K562 (cell line): ENCODE measurements around the gene UBE2G2. TPM values are rescaled to one million over a fixed set of nuclear protein-coding genes. Genes with fewer than 3 reads are reported as not detected.
A peak's percentile ranks its signal among the peaks of the same experiment; 100 is the strongest.

Experiments used
- ATAC-seq: fragments of 200-7000 bp; cut with Tn5 transposase; 3 replicates; pipeline ENCODE4 v1.9.1; 2020; ENCODE audit warnings: moderate library complexity
- BruUV-seq: library from RNA; stranded (reverse); fragments of 400-500 nt; replicated peaks from 2 replicates; lab custom pipeline; 2021; lab: Mats Ljungman, UMichigan
- CTCF ChIA-PET: fragments of 300-600 bp; formaldehyde crosslinking; extraction: SDS; loops from one replicate; lab custom pipeline; 2021; ENCODE audit warnings: low intra/inter-chr PET ratio; lab: Yijun Ruan, JAX
- POLR2A ChIA-PET: fragments of 300-600, 350-650 bp; sonication (Branson Sonifier 250); formaldehyde crosslinking; extraction: SDS; loops from one replicate; lab custom pipeline; 2021; ENCODE audit warnings: antibody characterized with exemption, inconsistent platforms; lab: Yijun Ruan, JAX
- DNase-seq, 4 experiments: peaks; one replicate each; pipeline versions ENCODE4 v3.0.0 to v3.0.0-alpha.2; 2011 to 2018; ENCODE audit warnings: low spot score in 3 of 4, mixed read lengths in 3 of 4; ENCODE audit errors: extremely low read depth in 1 of 4
- FAIRE-seq: peaks from 2 replicates; lab custom pipeline; 2011; peaks lifted over from hg19 to GRCh38; lab: Jason Lieb, UNC
- H2AFZ ChIP-seq: 2 replicates; pipeline ENCODE4 v1.6.0; 2011; ENCODE audit warnings: low read depth, low read length, control low read depth, inconsistent platforms
- H3K27ac ChIP-seq: fragments of 200-600 bp; 3 replicates; pipeline ENCODE4 v1.8.0; 2011; ENCODE audit warnings: low read depth, mild to moderate bottlenecking, control low read depth, inconsistent platforms, low read length, moderate library complexity, mixed read lengths; ENCODE audit errors: extremely low read depth
- H3K27me3 ChIP-seq, 2 experiments: fragments of 300-600 bp in 1 of 2; 2 replicates in 1 of 2; 3 replicates in 1 of 2; pipeline versions ENCODE4 v1.6.0 to v1.8.0; 2011; ENCODE audit warnings: inconsistent platforms in 2 of 2, low read length in 2 of 2, mild to moderate bottlenecking in 1 of 2, mixed read lengths in 1 of 2, moderate library complexity in 1 of 2; ENCODE audit not compliant: control insufficient read depth in 2 of 2, insufficient read depth in 2 of 2
- H3K36me3 ChIP-seq: fragments of 300-600 bp; 3 replicates; pipeline ENCODE4 v1.8.0; 2011; ENCODE audit warnings: mild to moderate bottlenecking, low read length, inconsistent platforms; ENCODE audit not compliant: control insufficient read depth, insufficient read depth
- H3K4me1 ChIP-seq, 2 experiments: fragments of 200-600 bp in 1 of 2; replicated peaks in 1 of 2; 2 replicates in 1 of 2; 3 replicates in 1 of 2; pipeline versions ENCODE4 v1.5.1 to v1.8.0; 2011; ENCODE audit warnings: inconsistent platforms in 2 of 2, low read length in 2 of 2, mild to moderate bottlenecking in 1 of 2, mixed read lengths in 1 of 2, moderate library complexity in 1 of 2; ENCODE audit not compliant: control insufficient read depth in 2 of 2, insufficient read depth in 2 of 2
- H3K4me2 ChIP-seq: 2 replicates; pipeline ENCODE4 v1.6.1; 2011; ENCODE audit warnings: low read length, control low read depth, inconsistent platforms, mixed read lengths; ENCODE audit not compliant: insufficient read depth
- H3K4me3 ChIP-seq: fragments of 200-600 bp; sonication (generic), shearing (Covaris generic); 2 replicates; pipeline ENCODE4 v1.5.1; 2016; ENCODE audit warnings: control low read depth, inconsistent platforms
- H3K79me2 ChIP-seq: fragments of 200-600 bp; 3 replicates; pipeline ENCODE4 v1.8.0; 2011; ENCODE audit warnings: low read length, inconsistent platforms; ENCODE audit not compliant: control insufficient read depth, insufficient read depth
- H3K9ac ChIP-seq, 2 experiments: 2 replicates each; pipeline versions ENCODE4 v1.6.0 to v1.6.1; 2011; ENCODE audit warnings: low read depth in 2 of 2, low read length in 2 of 2, control low read depth in 1 of 2, inconsistent platforms in 1 of 2, mild to moderate bottlenecking in 1 of 2, mixed read lengths in 1 of 2; ENCODE audit not compliant: insufficient read depth in 1 of 2
- H3K9me1 ChIP-seq: one replicate; pipeline ENCODE4 v1.6.0; 2011; ENCODE audit warnings: inconsistent platforms, mild to moderate bottlenecking, low read length, moderate library complexity; ENCODE audit not compliant: control insufficient read depth, insufficient read depth
- H3K9me3 ChIP-seq: replicated peaks from 2 replicates; pipeline ENCODE4 v1.5.1; 2011; ENCODE audit warnings: low read depth, low read length, inconsistent platforms; ENCODE audit not compliant: control insufficient read depth, insufficient read depth
- H4K20me1 ChIP-seq: replicated peaks from 2 replicates; pipeline ENCODE4 v1.6.1; 2011; ENCODE audit warnings: low read length, inconsistent platforms, mixed read lengths; ENCODE audit not compliant: control insufficient read depth, insufficient read depth
- CBX8 ChIP-seq: fragments of 200-600 bp; sonication (generic); IDR thresholded peaks from 2 replicates; pipeline ENCODE4 v1.6.1; 2012; ENCODE audit warnings: borderline replicate concordance, mixed run types, low read depth, mild to moderate bottlenecking, moderate library complexity, mixed read lengths, low read length, control low read depth, inconsistent platforms; ENCODE audit not compliant: poor library complexity, severe bottlenecking; ENCODE audit errors: extremely low read depth
- FOXA3 ChIP-seq, 2 experiments: fragments of 450-650 bp in 1 of 2; sonication (generic) in 1 of 2; formaldehyde crosslinking; IDR thresholded peaks in 1 of 2; conservative IDR thresholded peaks in 1 of 2; 2 replicates each; pipeline versions ENCODE4 v1.4.0 to v1.8.0; 2020 to 2022; ENCODE audit warnings: mild to moderate bottlenecking in 2 of 2, missing genetic modification reagents in 1 of 2
- HDAC6 ChIP-seq: IDR thresholded peaks from 2 replicates; pipeline ENCODE4 v1.6.1; 2012; ENCODE audit warnings: low read depth, mild to moderate bottlenecking, control low read depth, inconsistent platforms, low read length, moderate library complexity
- ILK ChIP-seq: fragments of 450-650 bp; IDR thresholded peaks from 2 replicates; pipeline ENCODE4 v1.6.1; 2016; ENCODE audit warnings: missing genetic modification characterization, low read depth, mild to moderate bottlenecking, missing compliant biosample characterization, moderate library complexity, borderline replicate concordance
- KLF16 ChIP-seq: IDR thresholded peaks from 2 replicates; pipeline ENCODE4 v1.6.1; 2016; ENCODE audit warnings: antibody characterized with exemption
- NFIC ChIP-seq: fragments of 450-650 bp; IDR thresholded peaks from 2 replicates; pipeline ENCODE4 v1.6.1; 2017; ENCODE audit warnings: mild to moderate bottlenecking, inconsistent platforms
- POLR2AphosphoS5 ChIP-seq: IDR thresholded peaks from 2 replicates; pipeline ENCODE4 v1.6.1; 2011; ENCODE audit warnings: mild to moderate bottlenecking, low read depth, low read length, moderate library complexity; ENCODE audit not compliant: control insufficient read depth, insufficient read depth
- PTBP1 ChIP-seq: fragments of 200-400 bp; formaldehyde crosslinking; IDR thresholded peaks from 2 replicates; pipeline ENCODE4 v1.6.1; 2017; ENCODE audit warnings: low read depth, low read length
- RAD21 ChIP-seq, 2 experiments: fragments of 250-450 bp in 1 of 2; fragments of 450-650 bp in 1 of 2; sonication (Bioruptor Pico) in 1 of 2; formaldehyde crosslinking in 1 of 2; IDR thresholded peaks in 1 of 2; conservative IDR thresholded peaks in 1 of 2; 2 replicates each; pipeline versions ENCODE4 v1.4.0 to v1.8.0; 2020 to 2022; ENCODE audit warnings: mild to moderate bottlenecking in 2 of 2, moderate library complexity in 1 of 2
- RBM15 ChIP-seq: fragments of 200-400 bp; formaldehyde crosslinking; IDR thresholded peaks from 2 replicates; pipeline ENCODE4 v1.6.1; 2018; ENCODE audit warnings: mild to moderate bottlenecking, low read length, moderate library complexity; ENCODE audit not compliant: insufficient read depth
- SMC3 ChIP-seq: conservative IDR thresholded peaks from 2 replicates; pipeline ENCODE4 v1.6.1; 2011; ENCODE audit warnings: low read depth, low read length, improper control_type of control experiment; ENCODE audit not compliant: insufficient read depth
- YBX1 ChIP-seq: fragments of 450-650 bp; IDR thresholded peaks from 2 replicates; pipeline ENCODE4 v1.7.1; 2016; ENCODE audit warnings: mild to moderate bottlenecking
- ZNF239 ChIP-seq: fragments of 250-450 bp; sonication (Bioruptor Pico); IDR thresholded peaks from 2 replicates; pipeline ENCODE4 v1.4.0; 2020; ENCODE audit warnings: mild to moderate bottlenecking
- ZNF551 ChIP-seq: fragments of 250-450 bp; sonication (Bioruptor Pico); IDR thresholded peaks from 2 replicates; pipeline ENCODE4 v1.5.0; 2021; ENCODE audit warnings: mild to moderate bottlenecking, moderate library complexity
- WGBS: fragments of 100-300 bp; shearing (Covaris generic); methylation state at CpG from one replicate; pipeline ENCODE4 v1.1.6; 2016; ENCODE audit warnings: low coverage, mixed read lengths; ENCODE audit not compliant: insufficient coverage; ENCODE audit errors: missing lambda C conversion rate; 5-methylcytosine and 5-hydroxymethylcytosine counted together
- in situ Hi-C: fragments of 300-500 bp; cut with MboI; formaldehyde crosslinking; loops from 4 replicates; pipeline ENCODE4 v1.15.0; 2018; ENCODE audit warnings: inconsistent platforms, mixed read lengths
- intact Hi-C: fragments of 100-400 bp; cut with micrococcal nuclease; formaldehyde crosslinking; loops from 2 replicates; pipeline ENCODE4 v1.14.2; 2022
- polyA plus RNA-seq, 8 experiments: library from polyadenylated mRNA; depleted of rRNA in 4 of 8; stranded (reverse) in 5 of 8; unstranded in 3 of 8; fragments of >200 nt; fragmentation: Nextera tagmentation in 2 of 8; fragmentation: Illumina TruSeq in 1 of 8; extraction: Ambion mirVana in 2 of 8; extraction: Trizol in 1 of 8; gene quantifications; 2 replicates each; pipeline versions ENCODE4 v1.2.1 to v1.2.3, GENCODE V29; 2011 to 2014; ENCODE audit warnings: inconsistent platforms in 1 of 8, missing spikeins in 1 of 8
- total RNA-seq, 7 experiments: library from RNA; depleted of rRNA in 6 of 7; stranded (reverse); fragments of >200 nt in 6 of 7; fragmentation: Illumina TruSeq in 2 of 7; extraction: Trizol in 2 of 7; gene quantifications; 2 replicates each; pipeline versions ENCODE4 v1.2.1 to v1.2.3, GENCODE V29; 2011 to 2021; ENCODE audit warnings: low replicate concordance in 1 of 7
- TF ChIP-seq, protein P1 (sequence below), 3 experiments: IDR thresholded peaks in 2 of 3; conservative IDR thresholded peaks in 1 of 3; 2 replicates each; pipeline ENCODE4 v1.5.1; 2011 to 2012; ENCODE audit warnings: low read length in 3 of 3, mild to moderate bottlenecking in 3 of 3, control low read depth in 2 of 3, improper control_type of control experiment in 1 of 3, inconsistent platforms in 1 of 3, low read depth in 1 of 3, mixed read lengths in 1 of 3, moderate library complexity in 1 of 3; ENCODE audit not compliant: insufficient read depth in 2 of 3
- TF ChIP-seq, protein P2 (sequence below): fragments of 450-650 bp; IDR thresholded peaks from 2 replicates; pipeline ENCODE4 v1.6.1; 2018; ENCODE audit warnings: mild to moderate bottlenecking, low read depth; ENCODE audit not compliant: partially characterized antibody
- TF ChIP-seq, protein P3 (sequence below): fragments of 250-450 bp; sonication (Bioruptor Pico); IDR thresholded peaks from 2 replicates; pipeline ENCODE4 v1.9.0; 2021; ENCODE audit warnings: mild to moderate bottlenecking

The UBE2G2 gene
- total and polyA plus RNA-seq, 9 of the 15 experiments (the other 6 are each of a cell fraction or from before 2014, with no cell fraction given): 47.5 to 225 (median 140) TPM

DNA sequence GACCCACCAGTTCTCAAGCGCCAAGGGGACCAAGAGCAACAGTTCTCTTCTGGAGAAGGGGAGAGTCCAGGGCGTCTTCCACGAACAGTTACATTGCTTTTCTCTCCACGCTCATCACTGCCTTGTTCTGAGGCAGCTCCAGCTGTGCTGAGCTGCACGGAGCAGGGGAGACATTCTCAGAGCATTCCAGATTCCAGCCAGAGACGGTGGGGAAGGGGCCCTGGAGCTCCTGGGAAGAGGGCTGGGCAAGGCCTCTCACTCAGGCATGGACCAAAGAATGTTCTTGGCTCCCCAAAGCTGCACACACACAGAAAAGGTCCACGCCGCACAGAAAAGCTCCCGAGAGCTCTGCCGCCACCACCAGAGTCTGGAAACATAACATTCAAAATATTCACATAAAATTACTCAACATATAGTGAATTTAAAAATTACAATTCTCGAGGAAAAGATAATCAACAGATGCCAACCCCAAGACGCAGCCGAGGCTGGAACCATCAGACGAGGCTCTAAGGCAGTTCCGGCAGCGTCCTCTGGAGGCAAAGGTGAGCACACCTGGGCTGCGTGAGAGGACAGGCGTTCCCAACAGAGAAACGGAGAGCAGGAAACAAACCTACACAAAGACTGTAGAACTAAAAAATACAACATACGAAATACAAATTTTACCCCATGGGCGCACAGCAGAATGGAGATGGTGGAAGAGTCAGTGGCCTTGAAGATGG is 40.5 kb downstream of the UBE2G2 start:
- Histone ChIP-seq H3K4me1 (peaks cover 16 to 55% of the 10 kb centered on the region in 2 experiments), H3K9me1 (no peaks in the 10 kb centered on the region), H3K36me3 (no peaks in the 10 kb centered on the region), H2AFZ (no peak overlapping the region), H3K4me3 (no peak overlapping the region), H3K9ac (no peak overlapping the region), H3K27me3 (peaks cover 4 to 11% of the 10 kb centered on the region in 2 experiments; a peak in 1 of 5 replicates), H3K27ac (no peak overlapping the region), H3K79me2 (no peaks in the 10 kb centered on the region), H3K9me3 (no peaks in the 10 kb centered on the region), H3K4me2 (no peak overlapping the region), H4K20me1 (peaks cover 22% of the 10 kb centered on the region)
- DNase-seq (peak in 3 of 4 experiments; percentile 45 to 76 (median 74)), ATAC-seq (peak; percentile 63), FAIRE-seq (peak; percentile 72)
- ChIA-PET CTCF (no interaction called here), POLR2A (interaction anchor here (0.6 to 0.9 kb wide), 2 partner anchors 22 to 41 kb away, joined by 3 read pairs; partner anchors contain the start of gene UBE2G2)
- intact Hi-C loops: no loop called here
- 28% methylated on average over 21 of the region's 21 CpGs for whole genome bisulfite sequencing
- in situ Hi-C loops: no loop called here
- BruUV-seq: no TSS peak
- TF ChIP-seq, protein P1, sequence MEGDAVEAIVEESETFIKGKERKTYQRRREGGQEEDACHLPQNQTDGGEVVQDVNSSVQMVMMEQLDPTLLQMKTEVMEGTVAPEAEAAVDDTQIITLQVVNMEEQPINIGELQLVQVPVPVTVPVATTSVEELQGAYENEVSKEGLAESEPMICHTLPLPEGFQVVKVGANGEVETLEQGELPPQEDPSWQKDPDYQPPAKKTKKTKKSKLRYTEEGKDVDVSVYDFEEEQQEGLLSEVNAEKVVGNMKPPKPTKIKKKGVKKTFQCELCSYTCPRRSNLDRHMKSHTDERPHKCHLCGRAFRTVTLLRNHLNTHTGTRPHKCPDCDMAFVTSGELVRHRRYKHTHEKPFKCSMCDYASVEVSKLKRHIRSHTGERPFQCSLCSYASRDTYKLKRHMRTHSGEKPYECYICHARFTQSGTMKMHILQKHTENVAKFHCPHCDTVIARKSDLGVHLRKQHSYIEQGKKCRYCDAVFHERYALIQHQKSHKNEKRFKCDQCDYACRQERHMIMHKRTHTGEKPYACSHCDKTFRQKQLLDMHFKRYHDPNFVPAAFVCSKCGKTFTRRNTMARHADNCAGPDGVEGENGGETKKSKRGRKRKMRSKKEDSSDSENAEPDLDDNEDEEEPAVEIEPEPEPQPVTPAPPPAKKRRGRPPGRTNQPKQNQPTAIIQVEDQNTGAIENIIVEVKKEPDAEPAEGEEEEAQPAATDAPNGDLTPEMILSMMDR (IDR thresholded peaks at IDR 0.05 in 2 of 3, conservative IDR thresholded peaks at IDR 0.05 in 1 of 3; ENCODE audit: insufficient read depth in 2 of 3, low read depth in 1 of 3, low read length in 3 of 3): peak; percentile 51 to 66 (median 62)
- no peak for TF ChIP-seq HDAC6
- peak in 1 of 2 experiments; percentile 28; a peak in 1 of 4 replicates for TF ChIP-seq RAD21 (CRISPR knock-in tag; conservative IDR thresholded peaks at IDR 0.05 in 1 of 2, IDR thresholded peaks at IDR 0.05 in 1 of 2)
- TF ChIP-seq, protein P2, sequence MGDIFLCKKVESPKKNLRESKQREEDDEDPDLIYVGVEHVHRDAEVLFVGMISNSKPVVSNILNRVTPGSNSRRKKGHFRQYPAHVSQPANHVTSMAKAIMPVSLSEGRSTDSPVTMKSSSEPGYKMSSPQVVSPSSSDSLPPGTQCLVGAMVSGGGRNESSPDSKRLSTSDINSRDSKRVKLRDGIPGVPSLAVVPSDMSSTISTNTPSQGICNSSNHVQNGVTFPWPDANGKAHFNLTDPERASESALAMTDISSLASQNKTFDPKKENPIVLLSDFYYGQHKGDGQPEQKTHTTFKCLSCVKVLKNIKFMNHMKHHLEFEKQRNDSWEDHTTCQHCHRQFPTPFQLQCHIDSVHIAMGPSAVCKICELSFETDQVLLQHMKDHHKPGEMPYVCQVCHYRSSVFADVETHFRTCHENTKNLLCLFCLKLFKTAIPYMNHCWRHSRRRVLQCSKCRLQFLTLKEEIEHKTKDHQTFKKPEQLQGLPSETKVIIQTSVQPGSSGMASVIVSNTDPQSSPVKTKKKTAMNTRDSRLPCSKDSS: no peak
- TF ChIP-seq POLR2AphosphoS5: no peak
- no peak for TF ChIP-seq YBX1
- TF ChIP-seq ZNF239 (CRISPR knock-in tag): no peak
- TF ChIP-seq CBX8: no peak
- no peak for TF ChIP-seq KLF16
- TF ChIP-seq SMC3: 0 out of 2 replicates have a peak, but pooled peaks have one; percentile 18
- TF ChIP-seq, protein P3, sequence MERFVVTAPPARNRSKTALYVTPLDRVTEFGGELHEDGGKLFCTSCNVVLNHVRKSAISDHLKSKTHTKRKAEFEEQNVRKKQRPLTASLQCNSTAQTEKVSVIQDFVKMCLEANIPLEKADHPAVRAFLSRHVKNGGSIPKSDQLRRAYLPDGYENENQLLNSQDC (CRISPR knock-in tag): no peak
- TF ChIP-seq PTBP1: no peak
- no peak for TF ChIP-seq FOXA3 (CRISPR knock-in tag; conservative IDR thresholded peaks at IDR 0.05 in 1 of 2, IDR thresholded peaks at IDR 0.05 in 1 of 2)
- TF ChIP-seq ILK (tag): no peak
- TF ChIP-seq ZNF551 (CRISPR knock-in tag): no peak
- TF ChIP-seq NFIC: no peak
- no peak for TF ChIP-seq RBM15
